OCI-LY7 (cell line): Measurements from ENCODE around the gene TBC1D17. TPM values are rescaled to one million over a fixed set of nuclear protein-coding genes. Genes with fewer than 3 reads are reported as not detected.

Experiments
- BruUV-seq: library from RNA; stranded (reverse); fragments of 400-500 nt; replicated peaks from 2 replicates; lab custom pipeline; 2021; lab: Mats Ljungman, UMichigan
- CTCF ChIA-PET: fragments of 300-600 bp; sonication (Branson Sonifier 250); formaldehyde crosslinking; loops from one replicate; lab custom pipeline; 2022; ENCODE audit warnings: antibody characterized with exemption; ENCODE audit not compliant: unreplicated experiment; lab: Charles Lee
- POLR2A ChIA-PET: fragments of 300-600 bp; sonication (Branson Sonifier 250); formaldehyde crosslinking; loops from one replicate; lab custom pipeline; 2022; ENCODE audit warnings: antibody characterized with exemption; lab: Charles Lee
- DNase-seq: peaks from one replicate; pipeline ENCODE4 v3.0.0-alpha.2; 2015; ENCODE audit warnings: low spot score
- H2AFZ ChIP-seq: fragments of 200-600 bp; sonication (generic), shearing (Covaris generic); 2 replicates; pipeline ENCODE4 v1.6.1; 2014; ENCODE audit warnings: mild to moderate bottlenecking, antibody characterized with exemption, low read length, moderate library complexity
- H3K27ac ChIP-seq: fragments of 200-600 bp; sonication (generic); 2 replicates; pipeline ENCODE4 v1.5.1; 2014; ENCODE audit warnings: mixed run types, low read depth, mild to moderate bottlenecking, moderate library complexity, low read length, inconsistent platforms; ENCODE audit not compliant: poor library complexity, severe bottlenecking
- H3K36me3 ChIP-seq: fragments of 200-600 bp; sonication (generic); 2 replicates; pipeline ENCODE4 v1.6.1; 2014; ENCODE audit warnings: mild to moderate bottlenecking, antibody characterized with exemption, low read length, moderate library complexity, mixed read lengths; ENCODE audit not compliant: insufficient read depth
- H3K4me1 ChIP-seq: fragments of 200-600 bp; sonication (generic); 2 replicates; pipeline ENCODE4 v1.5.1; 2014; ENCODE audit warnings: mild to moderate bottlenecking, low read length; ENCODE audit not compliant: insufficient read depth, poor library complexity, severe bottlenecking
- H3K4me2 ChIP-seq: fragments of 200-600 bp; sonication (generic); 2 replicates; pipeline ENCODE4 v1.6.1; 2014; ENCODE audit warnings: mild to moderate bottlenecking, low read length
- H3K4me3 ChIP-seq: fragments of 200-600 bp; sonication (generic); 2 replicates; pipeline ENCODE4 v1.5.1; 2014; ENCODE audit warnings: mild to moderate bottlenecking, low read depth, low read length; ENCODE audit not compliant: poor library complexity, severe bottlenecking
- H3K79me2 ChIP-seq: fragments of 200-600 bp; sonication (generic); 2 replicates; pipeline ENCODE4 v1.6.1; 2016; ENCODE audit warnings: low read depth, mild to moderate bottlenecking, low read length, moderate library complexity, mixed read lengths; ENCODE audit not compliant: insufficient read depth
- H3K9me2 ChIP-seq: fragments of 200-600 bp; sonication (generic); 2 replicates; pipeline ENCODE4 v1.6.1; 2016; ENCODE audit warnings: mild to moderate bottlenecking, low read length, mixed read lengths; ENCODE audit not compliant: insufficient read depth
- H3K9me3 ChIP-seq: fragments of 200-600 bp; sonication (generic); 2 replicates; pipeline ENCODE4 v1.6.1; 2014; ENCODE audit warnings: mild to moderate bottlenecking, mixed run types, low read length, mixed read lengths
- H4K20me1 ChIP-seq: fragments of 200-600 bp; sonication (generic); 2 replicates; pipeline ENCODE4 v1.6.1; 2014; ENCODE audit warnings: mild to moderate bottlenecking, antibody characterized with exemption, low read length, moderate library complexity, mixed read lengths; ENCODE audit not compliant: insufficient read depth
- EZH2phosphoT487 ChIP-seq: fragments of 200-600 bp; sonication (generic); IDR thresholded peaks from 2 replicates; pipeline ENCODE4 v1.6.1; 2018; ENCODE audit warnings: low read depth, borderline replicate concordance, mild to moderate bottlenecking, mixed run types, antibody characterized with exemption, low read length, moderate library complexity, mixed read lengths
- intact Hi-C: fragments of 100-400 bp; cut with micrococcal nuclease; formaldehyde crosslinking; loops from one replicate; pipeline ENCODE4 v1.10.0; 2022; ENCODE audit not compliant: unreplicated experiment
- total RNA-seq, 2 experiments: library from RNA; depleted of rRNA in 1 of 2; stranded (reverse); fragments of >200 nt in 1 of 2; shearing (Covaris generic) in 1 of 2; gene quantifications; 2 replicates each; pipeline ENCODE4 v1.2.3, GENCODE V29; 2014 to 2022
- TF ChIP-seq, protein P1 (sequence below): fragments of 200-600 bp; sonication (generic); conservative IDR thresholded peaks from 2 replicates; pipeline ENCODE4 v1.5.1; 2014; ENCODE audit warnings: mild to moderate bottlenecking, antibody characterized with exemption, low read length, moderate library complexity, mixed read lengths

Gene TBC1D17
- total RNA-seq, 2 experiments from 2014 or later, result 8.0 to 24.0 TPM

DNA sequence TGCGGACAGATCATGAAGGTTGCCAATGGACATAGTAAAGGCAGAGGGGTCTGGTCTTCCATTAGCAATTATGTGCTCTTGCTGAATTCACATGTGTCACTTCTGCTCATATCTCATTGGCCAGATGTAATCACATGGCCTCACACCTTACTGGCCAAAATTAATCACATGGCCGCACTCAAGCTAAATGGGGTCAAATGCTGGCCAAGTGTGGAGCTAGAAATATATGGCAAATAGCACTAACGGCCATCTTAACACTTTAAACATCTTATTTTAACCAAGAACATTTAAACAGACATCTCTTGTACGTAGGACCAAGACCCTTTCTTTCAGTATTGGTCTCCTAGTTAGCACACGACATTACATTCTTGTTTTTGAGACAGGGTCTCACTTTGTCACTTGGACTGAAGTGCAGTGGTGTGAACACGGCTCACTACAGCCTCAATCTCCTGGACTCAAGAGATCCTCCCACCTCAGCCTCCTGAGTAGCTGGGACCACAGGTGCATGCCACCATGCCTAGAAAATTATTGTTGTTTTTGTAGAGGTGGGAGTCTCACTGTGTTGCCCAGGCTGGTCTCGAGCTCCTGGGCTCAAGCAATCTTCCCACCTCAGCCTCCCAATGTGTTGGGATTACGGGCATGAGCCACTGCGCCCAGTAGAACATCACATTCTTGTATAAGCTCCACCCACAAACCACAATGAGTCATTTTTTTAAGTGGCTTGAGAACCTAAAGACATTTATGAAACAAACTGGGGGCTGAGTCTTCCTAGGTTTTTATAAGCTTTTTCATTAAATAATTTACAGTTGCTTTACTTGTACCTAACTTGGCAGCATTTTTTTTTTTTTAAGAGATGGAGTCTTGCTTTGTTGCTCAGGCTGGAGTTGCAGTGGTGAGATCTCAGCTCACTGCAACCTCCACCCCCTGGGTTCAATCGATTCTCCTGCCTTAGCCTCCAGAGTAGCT, 29.5 kb upstream of the TBC1D17 start:
- H3K36me3 ChIP-seq, result peaks cover 6% of the 10 kb centered on the region; the same call in 1 of the 2 replicates
- TF ChIP-seq EZH2phosphoT487, result no peak
- TF ChIP-seq, protein P1, sequence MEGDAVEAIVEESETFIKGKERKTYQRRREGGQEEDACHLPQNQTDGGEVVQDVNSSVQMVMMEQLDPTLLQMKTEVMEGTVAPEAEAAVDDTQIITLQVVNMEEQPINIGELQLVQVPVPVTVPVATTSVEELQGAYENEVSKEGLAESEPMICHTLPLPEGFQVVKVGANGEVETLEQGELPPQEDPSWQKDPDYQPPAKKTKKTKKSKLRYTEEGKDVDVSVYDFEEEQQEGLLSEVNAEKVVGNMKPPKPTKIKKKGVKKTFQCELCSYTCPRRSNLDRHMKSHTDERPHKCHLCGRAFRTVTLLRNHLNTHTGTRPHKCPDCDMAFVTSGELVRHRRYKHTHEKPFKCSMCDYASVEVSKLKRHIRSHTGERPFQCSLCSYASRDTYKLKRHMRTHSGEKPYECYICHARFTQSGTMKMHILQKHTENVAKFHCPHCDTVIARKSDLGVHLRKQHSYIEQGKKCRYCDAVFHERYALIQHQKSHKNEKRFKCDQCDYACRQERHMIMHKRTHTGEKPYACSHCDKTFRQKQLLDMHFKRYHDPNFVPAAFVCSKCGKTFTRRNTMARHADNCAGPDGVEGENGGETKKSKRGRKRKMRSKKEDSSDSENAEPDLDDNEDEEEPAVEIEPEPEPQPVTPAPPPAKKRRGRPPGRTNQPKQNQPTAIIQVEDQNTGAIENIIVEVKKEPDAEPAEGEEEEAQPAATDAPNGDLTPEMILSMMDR, result no peak
- ChIA-PET POLR2A (no interaction called here), CTCF (no interaction called here)
- H3K9me2 ChIP-seq, result no peaks in the 10 kb centered on the region
- no TSS peak for BruUV-seq
- no peak overlapping the region for H3K4me2 ChIP-seq
- intact Hi-C loops, result no loop called here
- no peak overlapping the region for H2AFZ ChIP-seq
- H3K79me2 ChIP-seq, result peaks cover 14% of the 10 kb centered on the region
- H4K20me1 ChIP-seq, result peaks cover 13% of the 10 kb centered on the region; the same call in 1 of the 2 replicates
- no peak overlapping the region for H3K27ac ChIP-seq
- no peak for DNase-seq
- no peaks in the 10 kb centered on the region for H3K9me3 ChIP-seq
- peaks cover 28% of the 10 kb centered on the region for H3K4me1 ChIP-seq
- H3K4me3 ChIP-seq, result no peak overlapping the region

DNA sequence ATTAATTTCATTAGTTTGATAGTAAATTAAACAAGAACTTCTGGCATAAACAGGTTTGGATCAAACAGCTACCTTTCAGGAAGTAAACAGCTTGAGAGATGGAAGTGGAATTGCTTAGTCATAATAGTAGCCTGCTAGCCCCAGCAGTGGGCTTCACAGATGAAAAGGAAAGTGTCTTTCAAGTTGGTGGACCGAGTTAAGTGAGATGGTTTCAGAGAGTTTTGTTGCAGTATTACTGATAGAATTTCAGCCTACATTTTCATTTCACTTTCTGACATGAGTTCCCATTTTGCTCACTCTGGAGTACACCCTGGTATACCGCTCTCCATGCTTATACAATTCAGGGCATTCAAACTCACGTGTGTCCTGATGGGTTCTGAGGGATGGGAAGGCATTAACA, 28.6 kb upstream of the TBC1D17 start:
- Histone ChIP-seq H2AFZ (no peak overlapping the region), H3K9me2 (no peaks in the 10 kb centered on the region), H4K20me1 (peaks cover 20% of the 10 kb centered on the region), H3K4me1 (peaks cover 32% of the 10 kb centered on the region), H3K4me2 (no peak overlapping the region), H3K27ac (no peak overlapping the region), H3K79me2 (peaks cover 23% of the 10 kb centered on the region), H3K9me3 (no peaks in the 10 kb centered on the region), H3K4me3 (no peak overlapping the region), H3K36me3 (peaks cover 7% of the 10 kb centered on the region; the same call in 1 of the 2 replicates)
- POLR2A ChIA-PET, result no interaction called here
- TF ChIP-seq, protein P1, result no peak
- BruUV-seq, result no TSS peak
- CTCF ChIA-PET, result no interaction called here
- no peak for DNase-seq
- intact Hi-C loops, result no loop called here
